Transverse colon (tissue), 4 donors: Measurements from ENCODE around the gene GABRB1.

Experiments
- CTCF ChIP-seq, 5 experiments: fragments of 200-600 bp in 3 of 5; fragments of 450-650 bp in 2 of 5; sonication (generic) in 3 of 5; IDR thresholded peaks; 1 replicate in 2 of 5; 2 replicates in 3 of 5; pipeline ENCODE4 v1.5.1; 2016 to 2017; ENCODE audit warnings: antibody characterized with exemption in 5 of 5, inconsistent platforms in 3 of 5, mild to moderate bottlenecking in 2 of 5, moderate library complexity in 1 of 5
- EP300 ChIP-seq: sonication (generic); formaldehyde crosslinking; IDR thresholded peaks from one replicate; pipeline ENCODE4 v1.6.1; 2017; ENCODE audit warnings: antibody characterized with exemption, low read depth
- POLR2AphosphoS5 ChIP-seq, 3 donors: sonication (generic); formaldehyde crosslinking; IDR thresholded peaks; one replicate each; pipeline ENCODE4 v1.6.1; 2016; ENCODE audit warnings: antibody characterized with exemption in 3 of 3

GRCh38 chr4:47382846-47383360, 351.5 kb downstream of the GABRB1 start:
- TF ChIP-seq CTCF (IDR thresholded peaks at IDR 0.05) (no peak), POLR2AphosphoS5 (IDR thresholded peaks at IDR 0.05) (no peak), EP300 (no peak)
